ENCODE results near the gene IL17C. TPM values are rescaled to one million over a fixed set of nuclear protein-coding genes. Genes with fewer than 3 reads are reported as not detected.

IL17C gene
- total RNA-seq, 2 experiments from 2014 or later: 0.22 TPM; not detected in 1

- H3K4me1 Mint-ChIP-seq (ENCODE audit: low read depth): peaks cover 5% of the 10 kb centered on the region
- ChIA-PET CTCF (interaction anchor here (1.3 kb wide), 1 partner anchor 20 kb away, joined by 4 read pairs; no protein-coding TSS in a partner anchor), POLR2A (no interaction called here)
- no peak for DNase-seq
- no peak overlapping the region for H3K27ac Mint-ChIP-seq
- no peak overlapping the region for H3K4me3 Mint-ChIP-seq
- no peaks in the 10 kb centered on the region for H3K27me3 Mint-ChIP-seq
- no peaks in the 10 kb centered on the region for H3K9me3 Mint-ChIP-seq
- H3K36me3 Mint-ChIP-seq: peaks cover 14% of the 10 kb centered on the region
- intact Hi-C loops (cut with micrococcal nuclease): no loop called here
Observed at GRCh38 chr16:88613293-88613692, 25.1 kb upstream of the IL17C start.

GRCh38 chr16:88613911-88614817 lies 24.2 kb upstream of the IL17C start:
- no peaks in the 10 kb centered on the region for H3K27me3 Mint-ChIP-seq
- peaks cover 12% of the 10 kb centered on the region for H3K36me3 Mint-ChIP-seq
- intact Hi-C loops (cut with micrococcal nuclease): no loop called here
- H3K4me3 Mint-ChIP-seq: no peak overlapping the region
- DNase-seq: no peak
- H3K27ac Mint-ChIP-seq: peak overlapping the region; percentile 4
- H3K4me1 Mint-ChIP-seq (ENCODE audit: low read depth): peaks cover 13% of the 10 kb centered on the region
- CTCF ChIA-PET: no interaction called here
- no peaks in the 10 kb centered on the region for H3K9me3 Mint-ChIP-seq
- POLR2A ChIA-PET: no interaction called here

- H3K9me3 Mint-ChIP-seq: no peaks in the 10 kb centered on the region
- DNase-seq: no peak
- peaks cover 8% of the 10 kb centered on the region for H3K36me3 Mint-ChIP-seq
- H3K4me1 Mint-ChIP-seq (ENCODE audit: low read depth): peaks cover 22% of the 10 kb centered on the region
- ChIA-PET CTCF (no interaction called here), POLR2A (no interaction called here)
- H3K4me3 Mint-ChIP-seq: no peak overlapping the region
- no peaks in the 10 kb centered on the region for H3K27me3 Mint-ChIP-seq
- intact Hi-C loops (cut with micrococcal nuclease): no loop called here
- no peak overlapping the region for H3K27ac Mint-ChIP-seq
Observed at GRCh38 chr16:88614818-88615580, 23.4 kb upstream of the IL17C start.

DNA sequence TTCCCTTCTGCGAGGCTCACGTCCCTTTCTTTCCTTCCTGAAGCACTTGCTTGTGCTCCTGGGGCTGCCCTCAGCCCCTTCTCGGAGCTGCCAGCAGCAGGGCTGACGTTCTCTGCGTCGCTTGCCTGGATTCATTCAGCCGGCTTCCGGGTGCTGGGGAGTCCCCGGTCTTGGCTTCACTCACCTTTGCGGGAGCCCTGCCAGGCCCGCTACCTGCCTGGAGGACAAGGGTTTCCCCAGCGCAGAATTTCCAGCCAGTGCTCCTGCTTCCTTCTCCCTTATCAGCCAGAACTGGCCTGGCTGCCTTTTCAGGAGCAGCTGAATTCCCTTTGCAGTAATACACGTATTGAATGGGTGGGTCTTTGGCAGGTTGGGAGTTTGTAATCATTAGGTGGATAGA lies 22.1 kb upstream of the IL17C start:
- no peak for DNase-seq
- Mint-ChIP-seq H3K9me3 (no peaks in the 10 kb centered on the region), H3K27ac (no peak overlapping the region), H3K4me1 (ENCODE audit: low read depth) (peaks cover 31% of the 10 kb centered on the region), H3K36me3 (peaks cover 3% of the 10 kb centered on the region), H3K27me3 (no peaks in the 10 kb centered on the region), H3K4me3 (no peak overlapping the region)
- ChIA-PET CTCF (interaction anchor here (1.1 kb wide), 1 partner anchor 17 kb away, joined by 3 read pairs; no protein-coding TSS in a partner anchor), POLR2A (interaction anchor here (0.7 kb wide), 1 partner anchor 164 kb away, joined by 3 read pairs; no protein-coding TSS in a partner anchor)
- intact Hi-C loops (cut with micrococcal nuclease): no loop called here

GRCh38 chr16:88616736-88617135 lies 21.6 kb upstream of the IL17C start:
- Mint-ChIP-seq H3K27me3 (no peaks in the 10 kb centered on the region), H3K27ac (peak overlapping the region; percentile 3), H3K4me1 (ENCODE audit: low read depth) (peaks cover 31% of the 10 kb centered on the region), H3K36me3 (peaks cover 3% of the 10 kb centered on the region), H3K9me3 (no peaks in the 10 kb centered on the region), H3K4me3 (no peak overlapping the region)
- DNase-seq: no peak
- intact Hi-C loops (cut with micrococcal nuclease): no loop called here
- CTCF ChIA-PET: interaction anchor here (1.1 kb wide), 1 partner anchor 16 kb away, joined by 3 read pairs; no protein-coding TSS in a partner anchor
- POLR2A ChIA-PET: interaction anchor here (0.7 kb wide), 1 partner anchor 164 kb away, joined by 3 read pairs; no protein-coding TSS in a partner anchor

DNA sequence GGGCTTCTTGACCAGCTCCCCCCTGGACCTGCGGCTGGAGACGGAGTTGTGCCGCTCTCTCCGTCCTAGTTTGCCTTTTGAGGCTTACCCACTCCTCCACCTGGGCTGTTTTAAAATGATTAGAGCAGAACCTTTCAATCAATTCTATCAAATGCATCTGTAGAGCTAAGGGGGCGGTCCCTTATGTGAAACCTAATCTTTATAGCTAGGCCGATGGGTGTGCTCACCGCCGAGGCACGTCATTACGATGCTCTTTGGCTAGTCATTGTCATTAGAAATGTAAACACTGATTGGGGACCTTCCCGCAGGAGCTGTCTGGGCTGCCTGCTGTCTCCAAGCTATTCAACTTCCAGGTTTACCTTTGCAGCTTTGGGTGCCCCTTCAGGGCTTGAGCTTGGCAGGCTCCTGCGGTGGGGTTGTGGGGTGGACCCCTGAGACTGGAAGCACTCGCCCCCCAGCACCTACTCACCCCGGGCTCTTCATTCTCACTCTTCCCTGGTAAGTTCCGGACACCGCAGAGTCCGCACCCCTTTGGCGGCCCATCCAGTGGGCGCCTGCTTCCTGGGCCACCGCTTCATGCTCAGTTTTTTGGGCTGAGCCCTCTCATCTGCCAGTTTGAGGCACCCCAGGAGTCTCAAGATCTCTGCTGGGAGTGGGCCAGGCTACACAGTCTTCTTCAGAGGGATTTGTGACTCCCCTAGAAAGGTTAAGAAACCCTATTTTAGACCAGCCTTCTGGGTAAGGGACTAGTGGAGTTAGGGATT lies 20.9 kb upstream of the IL17C start:
- DNase-seq: no peak
- H3K36me3 Mint-ChIP-seq: peaks cover 7% of the 10 kb centered on the region
- no peaks in the 10 kb centered on the region for H3K9me3 Mint-ChIP-seq
- H3K4me1 Mint-ChIP-seq (ENCODE audit: low read depth): peaks cover 31% of the 10 kb centered on the region
- peak overlapping the region; percentile 3 for H3K27ac Mint-ChIP-seq
- no peak overlapping the region for H3K4me3 Mint-ChIP-seq
- intact Hi-C loops (cut with micrococcal nuclease): no loop called here
- POLR2A ChIA-PET: no interaction called here
- H3K27me3 Mint-ChIP-seq: no peaks in the 10 kb centered on the region
- CTCF ChIA-PET: interaction anchor here (1.1 kb wide), 1 partner anchor 16 kb away, joined by 3 read pairs; no protein-coding TSS in a partner anchor

DNA sequence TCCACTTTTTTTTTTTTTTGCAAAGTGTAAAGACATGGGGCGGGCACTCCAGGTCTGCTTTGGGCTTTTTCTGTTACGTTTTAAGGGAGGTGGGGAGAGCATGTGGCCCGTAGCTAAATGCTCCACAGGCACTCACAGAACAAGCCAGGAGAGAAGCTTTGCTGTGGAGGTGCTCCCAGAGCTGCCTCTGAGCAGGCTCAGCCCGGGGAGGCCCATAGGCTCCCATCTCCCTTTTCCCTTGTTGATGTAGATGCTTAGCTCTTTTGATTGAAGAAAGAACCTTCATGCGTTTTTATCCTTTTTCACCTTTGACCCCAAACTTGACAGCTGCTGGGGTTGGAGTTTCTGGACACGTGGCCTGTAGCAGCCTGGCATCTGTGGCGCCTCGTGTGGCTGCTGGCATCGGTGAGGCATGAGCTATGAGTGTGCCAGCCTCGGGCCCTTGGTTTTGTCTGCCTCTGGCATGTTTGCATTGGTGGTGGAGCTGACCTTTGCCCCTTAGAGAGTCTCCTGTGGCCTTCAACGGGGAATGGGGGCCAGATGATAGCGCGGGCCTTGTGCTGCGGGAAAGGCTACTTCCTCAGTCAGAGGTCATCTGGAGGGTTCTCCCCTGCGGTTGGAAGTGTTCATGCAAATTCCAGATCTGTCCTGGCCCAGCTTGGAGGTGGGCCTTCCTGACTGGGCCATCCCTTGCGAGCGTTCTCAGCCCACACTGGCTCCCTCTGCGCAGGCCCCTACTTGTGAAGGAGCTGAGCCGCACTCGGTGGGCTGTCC lies 20.0 kb upstream of the IL17C start:
- intact Hi-C loops (cut with micrococcal nuclease): no loop called here
- Mint-ChIP-seq H3K4me3 (no peak overlapping the region), H3K4me1 (ENCODE audit: low read depth) (peaks cover 31% of the 10 kb centered on the region), H3K36me3 (peaks cover 15% of the 10 kb centered on the region), H3K9me3 (no peaks in the 10 kb centered on the region), H3K27me3 (no peaks in the 10 kb centered on the region), H3K27ac (peak overlapping the region; percentile 38)
- ChIA-PET POLR2A (no interaction called here), CTCF (interaction anchor here (2.1 kb wide), 1 partner anchor 48 kb away, joined by 7 read pairs; the partner anchor contains the start of gene ZC3H18)
- no peak for DNase-seq

- ChIA-PET POLR2A (interaction anchor here (0.9 to 1.5 kb wide), 5 partner anchors 10 to 49 kb away, joined by 3 to 8 read pairs (median 4); partner anchors contain the start of gene ZC3H18), CTCF (interaction anchor here (0.6 to 2.9 kb wide), 7 partner anchors 10 to 118 kb away, joined by 3 to 14 read pairs (median 4); partner anchors contain the start of genes IL17C, MVD and ZC3H18)
- intact Hi-C loops (cut with micrococcal nuclease): no loop called here
- no peak for DNase-seq
- Mint-ChIP-seq H3K9me3 (no peaks in the 10 kb centered on the region), H3K4me3 (no peak overlapping the region), H3K4me1 (ENCODE audit: low read depth) (peaks cover 31% of the 10 kb centered on the region), H3K27me3 (no peaks in the 10 kb centered on the region), H3K27ac (peak overlapping the region; percentile 72), H3K36me3 (peaks cover 21% of the 10 kb centered on the region)
Observed at GRCh38 chr16:88618956-88619667, 19.3 kb upstream of the IL17C start.

- CTCF ChIA-PET: interaction anchor here (0.6 to 2.9 kb wide), 9 partner anchors 9 to 183 kb away, joined by 3 to 14 read pairs (median 3); partner anchors contain the start of genes IL17C, MVD and ZC3H18
- no peaks in the 10 kb centered on the region for H3K27me3 Mint-ChIP-seq
- intact Hi-C loops (cut with micrococcal nuclease): no loop called here
- no peaks in the 10 kb centered on the region for H3K9me3 Mint-ChIP-seq
- peaks cover 34% of the 10 kb centered on the region for H3K4me1 Mint-ChIP-seq (ENCODE audit: low read depth)
- H3K27ac Mint-ChIP-seq: peak overlapping the region; percentile 82
- DNase-seq: peak; percentile 79
- POLR2A ChIA-PET: interaction anchor here (0.7 to 1.5 kb wide), 7 partner anchors 9 to 50 kb away, joined by 3 to 8 read pairs (median 4); partner anchors contain the start of gene ZC3H18
- peaks cover 21% of the 10 kb centered on the region for H3K36me3 Mint-ChIP-seq
- peak overlapping the region; percentile 26 for H3K4me3 Mint-ChIP-seq
Observed at GRCh38 chr16:88619859-88620815, 18.2 kb upstream of the IL17C start.

DNA sequence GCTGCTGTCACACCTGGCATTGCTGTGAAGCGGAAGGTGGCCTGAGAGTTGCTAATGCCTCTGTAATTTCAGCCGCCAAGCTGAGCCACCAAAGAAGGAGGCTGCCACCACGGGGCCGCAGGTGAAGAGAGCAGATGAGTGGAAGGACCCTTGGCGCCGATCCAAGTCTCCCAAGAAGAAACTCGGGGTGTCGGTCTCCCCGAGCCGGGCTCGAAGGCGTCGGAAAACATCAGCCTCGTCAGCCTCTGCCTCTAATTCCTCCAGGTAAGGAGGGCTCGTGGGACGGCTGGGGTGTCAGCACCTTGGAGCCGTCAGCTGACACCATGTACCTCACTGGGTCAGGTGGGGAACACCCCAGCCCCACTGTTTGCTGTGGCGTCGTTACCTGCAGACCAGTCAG lies 16.2 kb upstream of the IL17C start:
- H3K36me3 Mint-ChIP-seq: peaks cover 27% of the 10 kb centered on the region
- H3K9me3 Mint-ChIP-seq: no peaks in the 10 kb centered on the region
- intact Hi-C loops (cut with micrococcal nuclease): no loop called here
- CTCF ChIA-PET: no interaction called here
- H3K4me1 Mint-ChIP-seq (ENCODE audit: low read depth): peaks cover 35% of the 10 kb centered on the region
- DNase-seq: no peak
- H3K27ac Mint-ChIP-seq: no peak overlapping the region
- no peak overlapping the region for H3K4me3 Mint-ChIP-seq
- no peaks in the 10 kb centered on the region for H3K27me3 Mint-ChIP-seq
- POLR2A ChIA-PET: no interaction called here
